Naive thymus-derived CD4-positive, alpha-beta T cell (primary cell): ENCODE measurements around the gene COQ2. TPM values are rescaled to one million over a fixed set of nuclear protein-coding genes. Genes with fewer than 3 reads are reported as not detected.
A peak's percentile ranks its signal among the peaks of the same experiment; 100 is the strongest.

Experiments
- ATAC-seq: fragments of 150-1000 bp; cut with Tn5 transposase; 2 replicates; pipeline ENCODE4 v1.10.0; 2021; ENCODE audit warnings: mild to moderate bottlenecking, moderate library complexity
- CTCF ChIA-PET: fragments of 350-600 bp; sonication (Branson Sonifier 250); formaldehyde crosslinking; loops from one replicate; lab custom pipeline; 2021; ENCODE audit warnings: antibody characterized with exemption; lab: Charles Lee
- POLR2A ChIA-PET: fragments of 350-600 bp; sonication (Branson Sonifier 250); formaldehyde crosslinking; loops from one replicate; lab custom pipeline; 2021; ENCODE audit warnings: antibody characterized with exemption, inconsistent platforms; lab: Charles Lee
- DNase-seq, 9 donors: peaks; one replicate each; pipeline versions ENCODE4 v3.0.0 to v3.0.0-alpha.2; 2020 to 2022; ENCODE audit warnings: mixed read lengths in 1 of 9
- H3K27ac ChIP-seq: one replicate; pipeline ENCODE4 v1.7.0; 2013; ENCODE audit warnings: mild to moderate bottlenecking, low read depth, low read length, moderate library complexity
- H3K27me3 ChIP-seq, 2 donors: one replicate each; pipeline ENCODE4 v1.7.0; 2013; ENCODE audit warnings: low read length in 2 of 2, mild to moderate bottlenecking in 2 of 2, moderate library complexity in 2 of 2; ENCODE audit not compliant: control insufficient read depth in 2 of 2, insufficient read depth in 2 of 2
- H3K36me3 ChIP-seq, 3 experiments: 1 replicate in 2 of 3; 2 replicates in 1 of 3; pipeline ENCODE4 v1.7.0; 2013; ENCODE audit warnings: low read length in 3 of 3, mild to moderate bottlenecking in 3 of 3, moderate library complexity in 1 of 3; ENCODE audit not compliant: insufficient read depth in 3 of 3, control insufficient read depth in 2 of 3
- H3K4me1 ChIP-seq, 2 donors: one replicate each; pipeline ENCODE4 v1.7.0; 2013; ENCODE audit warnings: low read length in 2 of 2, mild to moderate bottlenecking in 2 of 2, moderate library complexity in 1 of 2; ENCODE audit not compliant: control insufficient read depth in 2 of 2, insufficient read depth in 2 of 2
- H3K4me3 ChIP-seq: 2 replicates; pipeline ENCODE4 v1.7.0; 2013; ENCODE audit warnings: mild to moderate bottlenecking, low read length
- H3K9me3 ChIP-seq, 3 experiments: 1 replicate in 2 of 3; 2 replicates in 1 of 3; pipeline ENCODE4 v1.7.0; 2013; ENCODE audit warnings: low read length in 3 of 3; ENCODE audit not compliant: control insufficient read depth in 2 of 3
- H3K27ac Mint-ChIP-seq, 9 donors: one replicate each; pipeline ENCODE4 v1.8.0; 2020 to 2022; ENCODE audit warnings: mixed read lengths in 9 of 9, mild to moderate bottlenecking in 8 of 9, moderate library complexity in 5 of 9, inconsistent platforms in 2 of 9
- H3K27me3 Mint-ChIP-seq, 5 donors: one replicate each; pipeline ENCODE4 v1.8.0; 2021 to 2022; ENCODE audit warnings: mixed read lengths in 5 of 5, mild to moderate bottlenecking in 1 of 5
- H3K36me3 Mint-ChIP-seq, 5 donors: one replicate each; pipeline ENCODE4 v1.8.0; 2020 to 2022; ENCODE audit warnings: mixed read lengths in 5 of 5, mild to moderate bottlenecking in 3 of 5, inconsistent platforms in 1 of 5
- H3K4me1 Mint-ChIP-seq, 7 donors: one replicate each; pipeline ENCODE4 v1.8.0; 2020 to 2022; ENCODE audit warnings: mixed read lengths in 7 of 7, mild to moderate bottlenecking in 3 of 7, inconsistent platforms in 1 of 7
- H3K4me3 Mint-ChIP-seq, 10 donors: one replicate each; pipeline ENCODE4 v1.8.0; 2020 to 2022; ENCODE audit warnings: mild to moderate bottlenecking in 10 of 10, mixed read lengths in 10 of 10, moderate library complexity in 6 of 10, inconsistent platforms in 2 of 10
- H3K9me3 Mint-ChIP-seq, 11 donors: one replicate each; pipeline ENCODE4 v1.8.0; 2020 to 2022; ENCODE audit warnings: mixed read lengths in 11 of 11, mild to moderate bottlenecking in 4 of 11, inconsistent platforms in 1 of 11, moderate library complexity in 1 of 11
- intact Hi-C, 2 donors: fragments of 100-400 bp; cut with micrococcal nuclease; formaldehyde crosslinking; loops; one replicate each; pipeline ENCODE4 v1.15.1; 2023
- polyA plus RNA-seq, 2 donors: library from polyadenylated mRNA; unstranded; fragments of 300-500 nt; fragmentation: Illumina TruSeq; gene quantifications; one replicate each; pipeline ENCODE4 v1.2.3, GENCODE V29; 2021
- total RNA-seq, 6 experiments: library from RNA in 5 of 6; stranded (reverse) in 5 of 6; gene quantifications; 1 replicate in 5 of 6; 2 replicates in 1 of 6; pipeline ENCODE4 v1.2.3 and lab custom pipeline; 2021 to 2026

COQ2 gene
- total and polyA plus RNA-seq, 7 experiments from 2014 or later = 3.6 to 12.7 (median 7.6) TPM

DNA sequence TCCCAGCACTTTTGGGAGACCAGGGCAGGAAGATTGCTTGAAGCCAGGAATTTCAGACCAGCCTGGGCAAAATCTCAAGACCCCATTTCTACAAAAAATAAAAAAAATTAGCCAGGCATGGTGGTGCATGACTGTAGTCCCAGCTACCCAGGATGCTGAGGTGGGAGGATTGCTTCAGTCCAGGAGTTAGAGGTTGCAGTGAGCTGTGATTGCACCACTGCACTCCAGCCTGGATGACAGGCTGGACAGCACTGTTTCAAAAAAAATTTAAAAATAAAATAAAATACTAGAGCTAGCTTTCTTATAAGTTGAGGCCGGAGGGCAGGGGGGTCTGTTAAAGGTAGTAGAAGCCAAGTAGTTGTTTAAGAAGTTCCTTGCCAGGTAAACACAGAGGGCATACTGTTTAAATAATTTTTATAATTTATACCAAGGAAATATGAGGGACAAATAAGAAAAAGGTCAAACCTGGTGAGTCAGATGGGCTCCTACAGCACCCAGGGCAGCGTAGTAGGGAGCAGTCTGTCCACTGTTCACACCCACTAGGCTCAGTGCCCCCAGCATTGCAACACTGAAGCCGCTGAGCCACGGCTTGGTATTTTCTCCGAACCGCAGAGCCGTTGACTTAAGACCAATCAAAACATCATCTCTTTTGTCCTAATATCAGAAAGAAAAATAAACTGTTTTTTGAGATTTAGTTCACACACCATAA lies 17.3 kb downstream of the COQ2 start:
- H3K36me3 Mint-ChIP-seq = peaks cover 5 to 25% (median 13%) of the 10 kb centered on the region in 5 donors

DNA sequence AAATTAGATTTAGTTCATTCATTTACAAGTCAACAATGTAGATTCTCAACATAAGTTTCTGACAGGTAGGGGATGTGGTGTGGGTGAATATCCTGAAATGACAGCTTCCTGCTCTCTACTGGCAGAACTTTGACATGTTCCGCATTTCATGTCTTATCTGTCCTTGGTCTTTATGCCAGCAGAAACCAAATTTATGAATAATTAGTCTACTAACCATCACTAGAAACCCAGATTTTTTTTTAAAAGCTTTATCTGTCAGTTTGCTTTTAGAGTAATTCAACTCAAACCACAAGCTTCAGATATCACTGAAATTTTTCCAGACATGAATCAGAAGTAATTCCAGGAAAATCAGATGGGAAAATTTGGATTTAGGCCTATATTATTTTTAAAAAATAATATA lies 17.9 kb downstream of the COQ2 start:
- Histone ChIP-seq H3K27me3 (no peaks in the 10 kb centered on the region), H3K27ac (no peak overlapping the region), H3K36me3 (peaks cover 0 to 16% (median 0%) of the 10 kb centered on the region in 3 experiments), H3K4me3 (no peak overlapping the region), H3K4me1 (peaks cover 0 to 5% of the 10 kb centered on the region in 2 donors), H3K9me3 (no peaks in the 10 kb centered on the region)
- ChIA-PET CTCF (interaction anchor here (1.0 to 1.1 kb wide), 3 partner anchors 17 to 207 kb away, joined by 3 read pairs; no protein-coding TSS in a partner anchor), POLR2A (no interaction called here)
- Mint-ChIP-seq H3K27me3 (no peaks in the 10 kb centered on the region), H3K4me1 (peaks cover 0 to 13% (median 0%) of the 10 kb centered on the region in 7 donors), H3K9me3 (no peaks in the 10 kb centered on the region), H3K27ac (no peak overlapping the region), H3K36me3 (peaks cover 5 to 21% (median 11%) of the 10 kb centered on the region in 5 donors), H3K4me3 (no peak overlapping the region)
- intact Hi-C loops = no loop called here
- ATAC-seq (peak; percentile 56), DNase-seq (peak in 1 of 9 donors; percentile 19)

More for the DNA sequence above, 17.3 kb downstream of the COQ2 start:
- H3K27me3 Mint-ChIP-seq = no peaks in the 10 kb centered on the region
- Histone ChIP-seq H3K27ac (no peak overlapping the region), H3K36me3 (peaks cover 0 to 19% (median 0%) of the 10 kb centered on the region in 3 experiments), H3K9me3 (no peaks in the 10 kb centered on the region), H3K4me1 (peaks cover 0 to 5% of the 10 kb centered on the region in 2 donors), H3K4me3 (no peak overlapping the region), H3K27me3 (no peaks in the 10 kb centered on the region)
- no peaks in the 10 kb centered on the region for H3K9me3 Mint-ChIP-seq
- no peak overlapping the region for H3K4me3 Mint-ChIP-seq
- DNase-seq (no peak), ATAC-seq (peak; percentile 38)
- H3K27ac Mint-ChIP-seq = no peak overlapping the region
- CTCF ChIA-PET = interaction anchor here (1.0 to 1.1 kb wide), 3 partner anchors 17 to 207 kb away, joined by 3 read pairs; no protein-coding TSS in a partner anchor
- intact Hi-C loops = no loop called here
- H3K4me1 Mint-ChIP-seq = peaks cover 0 to 13% (median 0%) of the 10 kb centered on the region in 7 donors
- POLR2A ChIA-PET = interaction anchor here (1.0 kb wide), 1 partner anchor 18 kb away, joined by 4 read pairs; no protein-coding TSS in a partner anchor

DNA sequence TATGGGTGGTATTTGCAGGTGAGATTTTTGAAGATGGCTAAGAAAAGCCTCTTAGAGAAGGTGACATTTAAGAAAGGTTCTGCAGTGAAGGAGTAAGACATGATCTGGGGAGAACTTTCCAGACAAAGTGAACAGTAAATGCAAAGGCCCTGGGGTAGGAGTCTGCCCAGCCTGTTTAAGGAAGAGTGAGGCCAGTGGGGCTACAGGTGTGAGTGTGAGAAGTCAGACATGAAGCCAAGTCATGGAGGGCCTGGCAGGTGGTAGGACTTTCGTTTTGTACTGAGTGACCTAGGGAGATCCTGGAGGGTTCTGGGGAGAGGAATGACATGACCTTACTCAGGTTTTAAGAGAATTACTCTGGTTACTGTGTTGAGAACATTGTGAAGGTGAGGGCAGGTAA lies 21.5 kb downstream of the COQ2 start:
- no peak for ATAC-seq
- Mint-ChIP-seq H3K9me3 (no peaks in the 10 kb centered on the region), H3K4me3 (no peak overlapping the region), H3K4me1 (peaks cover 0 to 16% (median 6%) of the 10 kb centered on the region in 7 donors), H3K36me3 (peaks cover 4 to 16% (median 7%) of the 10 kb centered on the region in 5 donors), H3K27me3 (no peaks in the 10 kb centered on the region), H3K27ac (peak overlapping the region in 1 of 9 donors; percentile 22)
- Histone ChIP-seq H3K36me3 (no peaks in the 10 kb centered on the region), H3K4me1 (peaks cover 4 to 10% of the 10 kb centered on the region in 2 donors), H3K27ac (no peak overlapping the region), H3K9me3 (no peaks in the 10 kb centered on the region), H3K27me3 (no peaks in the 10 kb centered on the region), H3K4me3 (no peak overlapping the region)
- ChIA-PET CTCF (interaction anchor here (0.9 to 1.5 kb wide), 5 partner anchors 12 to 228 kb away, joined by 3 to 4 read pairs (median 3); partner anchors contain the start of gene COPS4), POLR2A (no interaction called here)
- no peak for DNase-seq
- intact Hi-C loops = no loop called here

DNA sequence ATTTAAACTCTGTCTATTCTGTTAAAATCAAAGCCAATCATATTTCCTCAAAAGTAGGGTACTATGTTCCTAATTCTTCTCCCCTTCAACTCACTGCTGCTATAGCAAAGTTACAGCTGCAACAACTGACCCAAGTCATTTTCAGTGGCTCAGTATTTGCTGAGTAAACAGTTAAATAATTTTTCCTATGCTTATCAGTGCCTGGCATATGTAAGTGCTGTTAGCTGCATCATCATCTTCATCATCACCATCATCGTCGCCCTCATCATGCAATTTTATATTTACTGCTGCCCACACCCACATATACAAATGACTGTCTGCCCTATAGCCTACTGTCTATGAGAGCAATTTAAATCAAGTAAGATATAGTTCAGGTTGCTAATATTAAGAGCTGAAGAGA lies 21.9 kb downstream of the COQ2 start:
- intact Hi-C loops = no loop called here
- DNase-seq = no peak

DNA sequence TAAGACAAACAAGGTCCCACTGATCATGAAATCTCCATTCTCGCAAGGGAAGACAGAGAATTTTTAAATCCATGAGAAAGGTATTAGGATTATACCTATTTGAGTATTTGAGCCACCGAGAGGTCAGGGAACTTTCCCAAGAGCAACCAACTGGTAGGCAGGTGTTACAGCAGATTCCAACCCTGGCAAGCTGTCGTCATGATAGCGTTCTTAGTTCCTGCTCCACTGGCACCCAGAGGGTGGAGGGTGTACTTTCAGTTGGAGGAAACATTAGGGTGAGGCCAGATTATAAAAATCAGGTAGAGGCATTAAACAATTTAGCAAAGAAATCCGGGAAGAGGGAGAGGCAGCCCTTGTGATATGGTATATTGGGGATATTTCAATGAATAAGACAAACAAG lies 23.3 kb downstream of the COQ2 start:
- no peak for ATAC-seq
- H3K27me3 ChIP-seq = no peaks in the 10 kb centered on the region
- Mint-ChIP-seq H3K36me3 (peaks cover 4 to 21% (median 8%) of the 10 kb centered on the region in 5 donors), H3K27ac (peak overlapping the region in 1 of 9 donors; percentile 72), H3K4me1 (peaks cover 0 to 19% (median 8%) of the 10 kb centered on the region in 7 donors), H3K4me3 (no peak overlapping the region), H3K9me3 (no peaks in the 10 kb centered on the region), H3K27me3 (no peaks in the 10 kb centered on the region)
- no peak overlapping the region for H3K27ac ChIP-seq
- H3K9me3 ChIP-seq = no peaks in the 10 kb centered on the region
- peaks cover 4 to 5% of the 10 kb centered on the region in 2 donors for H3K4me1 ChIP-seq
- ChIA-PET CTCF (interaction anchor here (0.6 to 2.8 kb wide), 8 partner anchors 10 to 188 kb away, joined by 3 to 30 read pairs (median 5); no protein-coding TSS in a partner anchor), POLR2A (interaction anchor here (0.7 to 1.7 kb wide), 3 partner anchors 19 to 89 kb away, joined by 4 to 6 read pairs (median 5); no protein-coding TSS in a partner anchor)
- H3K36me3 ChIP-seq = no peaks in the 10 kb centered on the region
- DNase-seq = no peak
- H3K4me3 ChIP-seq = no peak overlapping the region
- intact Hi-C loops = no loop called here

More for the DNA sequence above, 21.9 kb downstream of the COQ2 start:
- Mint-ChIP-seq H3K36me3 (peaks cover 4 to 18% (median 5%) of the 10 kb centered on the region in 5 donors), H3K4me1 (peaks cover 0 to 16% (median 8%) of the 10 kb centered on the region in 7 donors), H3K27me3 (no peaks in the 10 kb centered on the region), H3K4me3 (no peak overlapping the region), H3K9me3 (no peaks in the 10 kb centered on the region), H3K27ac (peak overlapping the region in 1 of 9 donors; percentile 22)
- Histone ChIP-seq H3K36me3 (no peaks in the 10 kb centered on the region), H3K4me3 (no peak overlapping the region), H3K9me3 (no peaks in the 10 kb centered on the region), H3K27ac (no peak overlapping the region), H3K27me3 (no peaks in the 10 kb centered on the region), H3K4me1 (peaks cover 4 to 10% of the 10 kb centered on the region in 2 donors)
- ChIA-PET POLR2A (interaction anchor here (0.7 kb wide), 1 partner anchor 57 kb away, joined by 3 read pairs; no protein-coding TSS in a partner anchor), CTCF (interaction anchor here (0.9 to 2.8 kb wide), 10 partner anchors 11 to 228 kb away, joined by 3 to 30 read pairs (median 4); partner anchors contain the start of gene COPS4)
- ATAC-seq = no peak

DNA sequence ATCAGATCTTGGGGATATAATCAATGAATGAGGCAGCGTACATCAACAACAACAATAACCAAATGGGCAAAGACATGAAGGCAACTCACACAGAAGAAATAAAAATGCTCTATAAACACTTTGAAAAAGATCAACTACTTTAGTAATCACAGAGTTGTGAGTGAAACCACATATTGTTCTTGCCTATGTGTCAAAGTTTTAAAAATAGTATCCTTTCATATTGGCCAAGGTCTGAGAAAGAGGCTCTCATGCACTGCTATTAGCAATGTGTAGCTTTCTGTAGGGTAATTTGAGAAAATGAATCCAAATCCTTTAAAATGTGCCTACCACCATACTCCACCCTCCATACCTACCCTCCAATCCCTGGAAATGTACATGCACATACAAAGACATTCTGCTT lies 25.0 kb downstream of the COQ2 start:
- H3K27me3 Mint-ChIP-seq = no peaks in the 10 kb centered on the region
- DNase-seq = no peak
- POLR2A ChIA-PET = interaction anchor here (1.2 to 1.7 kb wide), 2 partner anchors 47 to 175 kb away, joined by 3 to 6 read pairs; no protein-coding TSS in a partner anchor
- intact Hi-C loops = no loop called here
- H3K27me3 ChIP-seq = no peaks in the 10 kb centered on the region
- no peak for ATAC-seq
- no peaks in the 10 kb centered on the region for H3K36me3 ChIP-seq
- CTCF ChIA-PET = interaction anchor here (0.7 to 1.8 kb wide), 8 partner anchors 8 to 191 kb away, joined by 3 to 17 read pairs (median 4); no protein-coding TSS in a partner anchor
- H3K36me3 Mint-ChIP-seq = peaks cover 4 to 21% (median 8%) of the 10 kb centered on the region in 5 donors
- H3K27ac Mint-ChIP-seq = no peak overlapping the region
- H3K4me3 ChIP-seq = no peak overlapping the region
- H3K4me1 ChIP-seq = peaks cover 4 to 5% of the 10 kb centered on the region in 2 donors
- peaks cover 0 to 19% (median 9%) of the 10 kb centered on the region in 7 donors for H3K4me1 Mint-ChIP-seq
- H3K9me3 Mint-ChIP-seq = no peaks in the 10 kb centered on the region
- H3K27ac ChIP-seq = no peak overlapping the region
- H3K4me3 Mint-ChIP-seq = no peak overlapping the region
- H3K9me3 ChIP-seq = no peaks in the 10 kb centered on the region
